ENCODE data around the gene NAA16. TPM values are rescaled to one million over a fixed set of nuclear protein-coding genes. Genes with fewer than 3 reads are reported as not detected.

Gene NAA16
- total RNA-seq, 1 experiment from 2014 or later = 27.2 TPM

- no peak for TF ChIP-seq CTCF (conservative IDR thresholded peaks at IDR 0.05; ENCODE audit: low read depth, low read length)
- no peak for TF ChIP-seq EZH2 (IDR thresholded peaks at IDR 0.05; ENCODE audit: borderline replicate concordance, low read depth, low read length, poor library complexity, severe bottlenecking)
- no TSS peak for BruUV-seq (replicated peaks)
- Histone ChIP-seq H3K4me3 (ENCODE audit: low read depth, low read length, poor library complexity, severe bottlenecking) (no peak overlapping the region), H3K27me3 (replicated peaks; ENCODE audit: insufficient read depth, low read depth, low read length, poor library complexity) (peaks cover 39% of the 10 kb centered on the region), H3K36me3 (ENCODE audit: insufficient read depth, low read length, poor library complexity, severe bottlenecking) (no peaks in the 10 kb centered on the region), H3K27ac (ENCODE audit: low read depth, low read length, poor library complexity, severe bottlenecking) (no peak overlapping the region), H3K9me3 (ENCODE audit: low read depth, low read length, poor library complexity, severe bottlenecking) (no peaks in the 10 kb centered on the region), H3K4me1 (ENCODE audit: insufficient read depth, low read length, poor library complexity, severe bottlenecking) (no peaks in the 10 kb centered on the region)
- no peak for DNase-seq (ENCODE audit: low spot score)
- ChIA-PET POLR2A (ENCODE audit: low non-redundant PET) (no interaction called here), CTCF (no interaction called here)
- intact Hi-C loops (cut with micrococcal nuclease; ENCODE audit: unreplicated experiment) = no loop called here
Measured at GRCh38 chr13:41296879-41297646, 14.0 kb upstream of the NAA16 start.

GRCh38 chr13:41299316-41300094 is 11.6 kb upstream of the NAA16 start:
- Histone ChIP-seq H3K36me3 (ENCODE audit: insufficient read depth, low read length, poor library complexity, severe bottlenecking) (no peaks in the 10 kb centered on the region), H3K4me3 (ENCODE audit: low read depth, low read length, poor library complexity, severe bottlenecking) (no peak overlapping the region), H3K4me1 (ENCODE audit: insufficient read depth, low read length, poor library complexity, severe bottlenecking) (no peaks in the 10 kb centered on the region), H3K27me3 (replicated peaks; ENCODE audit: insufficient read depth, low read depth, low read length, poor library complexity) (peaks cover 54% of the 10 kb centered on the region), H3K27ac (ENCODE audit: low read depth, low read length, poor library complexity, severe bottlenecking) (no peak overlapping the region), H3K9me3 (ENCODE audit: low read depth, low read length, poor library complexity, severe bottlenecking) (no peaks in the 10 kb centered on the region)
- TF ChIP-seq EZH2 (IDR thresholded peaks at IDR 0.05; ENCODE audit: borderline replicate concordance, low read depth, low read length, poor library complexity, severe bottlenecking) (no peak), CTCF (conservative IDR thresholded peaks at IDR 0.05; ENCODE audit: low read depth, low read length) (no peak)
- intact Hi-C loops (cut with micrococcal nuclease; ENCODE audit: unreplicated experiment) = no loop called here
- ChIA-PET CTCF (interaction anchor here (0.6 kb wide), 1 partner anchor 110 kb away, joined by 4 read pairs; no protein-coding TSS in a partner anchor), POLR2A (ENCODE audit: low non-redundant PET) (no interaction called here)
- no peak for DNase-seq (ENCODE audit: low spot score)
- no TSS peak for BruUV-seq (replicated peaks)

- DNase-seq (ENCODE audit: low spot score) = no peak
- no peak overlapping the region for H3K4me3 ChIP-seq (ENCODE audit: low read depth, low read length, poor library complexity, severe bottlenecking)
- TF ChIP-seq CTCF (conservative IDR thresholded peaks at IDR 0.05; ENCODE audit: low read depth, low read length) (no peak), EZH2 (IDR thresholded peaks at IDR 0.05; ENCODE audit: borderline replicate concordance, low read depth, low read length, poor library complexity, severe bottlenecking) (no peak)
- H3K4me1 ChIP-seq (ENCODE audit: insufficient read depth, low read length, poor library complexity, severe bottlenecking) = peaks cover 17% of the 10 kb centered on the region
- no peaks in the 10 kb centered on the region for H3K36me3 ChIP-seq (ENCODE audit: insufficient read depth, low read length, poor library complexity, severe bottlenecking)
- no TSS peak for BruUV-seq (replicated peaks)
- ChIA-PET POLR2A (ENCODE audit: low non-redundant PET) (no interaction called here), CTCF (no interaction called here)
- H3K27me3 ChIP-seq (replicated peaks; ENCODE audit: insufficient read depth, low read depth, low read length, poor library complexity) = peaks cover 58% of the 10 kb centered on the region
- intact Hi-C loops (cut with micrococcal nuclease; ENCODE audit: unreplicated experiment) = no loop called here
- no peak overlapping the region for H3K27ac ChIP-seq (ENCODE audit: low read depth, low read length, poor library complexity, severe bottlenecking)
- no peaks in the 10 kb centered on the region for H3K9me3 ChIP-seq (ENCODE audit: low read depth, low read length, poor library complexity, severe bottlenecking)
Measured at GRCh38 chr13:41302743-41303142, 8.3 kb upstream of the NAA16 start.
